Muscle of leg (tissue), 11 donors: ENCODE measurements around the gene FGFR3. TPM values are rescaled to one million over a fixed set of nuclear protein-coding genes. Genes with fewer than 3 reads are reported as not detected.

Experiments used
- DNase-seq: peaks from one replicate; pipeline ENCODE4 v3.0.0; 2013
- H3K27ac ChIP-seq: one replicate; pipeline ENCODE4 v1.5.1; 2013; ENCODE audit warnings: mild to moderate bottlenecking, low read length, control low read depth
- H3K27me3 ChIP-seq: one replicate; pipeline ENCODE4 v1.6.1; 2013; ENCODE audit warnings: low read length; ENCODE audit not compliant: control insufficient read depth, insufficient read depth
- H3K36me3 ChIP-seq: one replicate; pipeline ENCODE4 v1.6.1; 2013; ENCODE audit warnings: low read length; ENCODE audit not compliant: control insufficient read depth, insufficient read depth
- H3K4me1 ChIP-seq: one replicate; pipeline ENCODE4 v1.6.1; 2013; ENCODE audit warnings: low read length; ENCODE audit not compliant: control insufficient read depth, insufficient read depth
- H3K4me3 ChIP-seq: one replicate; pipeline ENCODE4 v1.5.1; 2013; ENCODE audit warnings: low read length, control low read depth
- H3K9me3 ChIP-seq: replicated peaks from 2 replicates; pipeline ENCODE4 v1.6.1; 2013; ENCODE audit warnings: low read depth, low read length; ENCODE audit not compliant: control insufficient read depth
- WGBS: methylation state at CpG from one replicate; pipeline ENCODE4 v1.1.5; 2013; ENCODE audit warnings: missing lambda C conversion rate; ENCODE audit not compliant: insufficient coverage; 5-methylcytosine and 5-hydroxymethylcytosine counted together
- polyA plus RNA-seq, 8 donors: library from polyadenylated mRNA; unstranded; fragments of 120-200 nt; gene quantifications; one replicate each; pipeline versions ENCODE4 v1.2.1 to v1.2.3, GENCODE V29; 2013; ENCODE audit warnings: inconsistent platforms in 1 of 8, low replicate concordance in 1 of 8; ENCODE audit not compliant: insufficient read length in 8 of 8, insufficient read depth in 1 of 8
- total RNA-seq: library from RNA; stranded (reverse); fragments of 120-200 nt; gene quantifications from one replicate; pipeline ENCODE4 v1.2.4, GENCODE V29; 2013

The FGFR3 gene
- total and polyA plus RNA-seq, 9 donors = 0.89 to 14.0 (median 1.4) TPM

DNA sequence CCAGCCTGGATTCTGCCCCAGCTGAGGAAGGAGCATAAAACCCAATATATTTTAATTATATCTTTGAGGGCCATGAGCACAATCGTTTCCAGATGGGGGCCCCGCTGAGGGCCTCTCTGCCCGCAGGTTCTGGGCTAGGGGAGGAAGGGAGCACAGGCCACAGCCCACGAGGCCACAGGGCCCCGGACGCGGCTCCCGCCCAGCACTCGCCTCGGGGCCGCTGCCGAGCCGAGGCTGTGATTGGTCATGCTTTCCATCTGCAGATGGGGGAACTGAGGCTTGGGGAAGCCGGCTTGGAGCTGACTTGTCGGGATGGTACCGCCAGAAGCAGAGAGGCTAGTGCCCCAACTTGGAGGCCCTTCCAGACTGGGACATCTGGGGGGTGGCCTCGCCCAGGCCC is 37.8 kb upstream of the FGFR3 start:
- H3K27me3 ChIP-seq = peaks cover 2% of the 10 kb centered on the region
- no peaks in the 10 kb centered on the region for H3K9me3 ChIP-seq
- H3K4me3 ChIP-seq = no peak overlapping the region
- no peak overlapping the region for H3K27ac ChIP-seq
- 72% methylated on average over 13 of the region's 17 CpGs for whole genome bisulfite sequencing
- DNase-seq = no peak
- peaks cover 39% of the 10 kb centered on the region for H3K4me1 ChIP-seq
- no peaks in the 10 kb centered on the region for H3K36me3 ChIP-seq

DNA sequence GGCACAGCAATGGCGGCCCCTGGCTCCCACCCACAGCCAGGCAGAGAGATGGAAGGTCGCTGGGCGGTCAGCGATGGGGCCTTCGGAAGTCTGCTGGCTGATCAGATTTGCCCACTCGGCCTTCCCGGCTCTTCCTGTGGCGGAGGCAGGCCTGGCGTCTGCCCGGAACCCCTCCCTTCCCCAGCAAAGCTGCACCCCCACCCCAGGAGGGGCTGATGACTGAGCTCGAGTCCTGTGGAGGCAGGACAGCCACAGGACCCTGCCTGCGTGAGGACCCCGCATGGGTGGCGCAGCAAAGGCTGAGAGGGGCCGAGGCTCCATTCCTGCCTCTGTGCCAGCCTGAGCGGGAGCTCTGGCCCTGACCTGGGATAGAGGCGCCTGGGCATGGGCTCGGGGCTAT is 37.0 kb upstream of the FGFR3 start:
- Histone ChIP-seq H3K27ac (no peak overlapping the region), H3K36me3 (no peaks in the 10 kb centered on the region), H3K4me3 (no peak overlapping the region), H3K27me3 (no peaks in the 10 kb centered on the region), H3K4me1 (peaks cover 44% of the 10 kb centered on the region), H3K9me3 (no peaks in the 10 kb centered on the region)
- DNase-seq = no peak
- 57% methylated on average over 17 of the region's 18 CpGs for WGBS

DNA sequence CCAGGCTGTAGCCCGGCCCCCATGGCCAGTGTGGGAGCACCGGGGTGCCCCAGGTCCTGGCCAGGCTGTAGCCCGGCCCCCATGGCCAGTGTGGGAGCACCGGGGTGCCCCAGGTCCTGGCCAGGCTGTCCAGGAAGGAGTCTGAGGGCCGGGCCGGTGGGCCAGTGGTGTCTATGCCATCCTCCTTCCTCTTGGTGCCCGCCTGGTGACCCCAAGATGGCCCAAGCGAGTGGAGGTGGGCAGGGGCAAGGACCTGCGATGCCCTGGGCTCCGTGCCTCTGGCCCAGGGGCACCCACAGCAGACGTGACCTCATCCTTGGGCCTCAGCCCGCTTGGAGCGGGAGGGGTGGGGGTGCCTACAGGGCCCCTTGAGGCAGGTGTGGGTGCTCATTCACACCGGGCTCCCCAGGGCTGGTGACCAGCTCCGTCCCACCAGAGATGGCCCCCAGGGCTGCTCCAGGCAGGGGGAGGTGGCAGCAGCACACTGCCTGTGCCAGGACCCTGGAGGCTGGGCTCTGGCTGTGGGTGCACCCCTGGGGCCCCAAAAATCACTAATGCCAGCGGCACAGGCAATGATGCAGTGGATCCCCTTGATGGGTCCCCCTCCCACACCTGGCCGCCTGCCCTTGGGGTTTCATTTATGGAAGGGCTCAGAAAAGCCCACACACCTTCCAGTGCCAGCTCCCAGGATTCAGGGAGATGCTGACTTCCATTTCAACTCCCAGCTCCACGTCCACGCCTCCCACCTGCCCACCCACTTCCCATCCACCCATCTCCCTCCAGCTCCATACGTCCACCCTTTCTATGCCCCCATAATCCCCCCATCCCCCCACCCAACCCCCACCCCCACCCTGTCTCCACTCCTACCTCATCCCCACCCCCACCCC is 36.0 kb upstream of the FGFR3 start:
- no peak for DNase-seq
- WGBS = 80% methylated on average over 14 of the region's 20 CpGs
- H3K9me3 ChIP-seq = no peaks in the 10 kb centered on the region
- no peak overlapping the region for H3K27ac ChIP-seq
- H3K4me3 ChIP-seq = no peak overlapping the region
- no peaks in the 10 kb centered on the region for H3K36me3 ChIP-seq
- H3K4me1 ChIP-seq = peaks cover 41% of the 10 kb centered on the region
- peaks cover 3% of the 10 kb centered on the region for H3K27me3 ChIP-seq

DNA sequence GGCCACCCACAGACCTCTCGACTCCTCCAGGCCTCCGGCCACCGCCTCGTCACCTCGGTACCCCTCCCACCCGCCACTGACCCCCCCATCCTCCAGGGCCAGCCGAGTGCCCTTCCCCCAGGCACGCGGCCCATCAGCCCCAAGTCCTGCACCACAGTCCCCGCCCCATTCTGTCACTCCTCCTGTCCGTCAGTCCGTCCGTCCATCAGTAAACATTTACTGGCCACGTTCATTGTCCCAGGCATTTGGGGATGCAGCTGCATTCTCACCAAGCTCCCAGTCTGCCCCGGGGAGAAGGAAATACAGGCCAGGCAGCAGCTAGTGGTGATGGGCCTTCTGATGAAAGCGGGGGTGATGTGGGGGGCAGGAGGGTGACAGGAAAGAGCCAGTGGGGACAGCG is 35.3 kb upstream of the FGFR3 start:
- Histone ChIP-seq H3K4me3 (no peak overlapping the region), H3K4me1 (peaks cover 34% of the 10 kb centered on the region), H3K27me3 (peaks cover 3% of the 10 kb centered on the region), H3K36me3 (no peaks in the 10 kb centered on the region), H3K27ac (no peak overlapping the region), H3K9me3 (no peaks in the 10 kb centered on the region)
- 51% methylated on average over 17 of the region's 17 CpGs for WGBS
- no peak for DNase-seq

DNA sequence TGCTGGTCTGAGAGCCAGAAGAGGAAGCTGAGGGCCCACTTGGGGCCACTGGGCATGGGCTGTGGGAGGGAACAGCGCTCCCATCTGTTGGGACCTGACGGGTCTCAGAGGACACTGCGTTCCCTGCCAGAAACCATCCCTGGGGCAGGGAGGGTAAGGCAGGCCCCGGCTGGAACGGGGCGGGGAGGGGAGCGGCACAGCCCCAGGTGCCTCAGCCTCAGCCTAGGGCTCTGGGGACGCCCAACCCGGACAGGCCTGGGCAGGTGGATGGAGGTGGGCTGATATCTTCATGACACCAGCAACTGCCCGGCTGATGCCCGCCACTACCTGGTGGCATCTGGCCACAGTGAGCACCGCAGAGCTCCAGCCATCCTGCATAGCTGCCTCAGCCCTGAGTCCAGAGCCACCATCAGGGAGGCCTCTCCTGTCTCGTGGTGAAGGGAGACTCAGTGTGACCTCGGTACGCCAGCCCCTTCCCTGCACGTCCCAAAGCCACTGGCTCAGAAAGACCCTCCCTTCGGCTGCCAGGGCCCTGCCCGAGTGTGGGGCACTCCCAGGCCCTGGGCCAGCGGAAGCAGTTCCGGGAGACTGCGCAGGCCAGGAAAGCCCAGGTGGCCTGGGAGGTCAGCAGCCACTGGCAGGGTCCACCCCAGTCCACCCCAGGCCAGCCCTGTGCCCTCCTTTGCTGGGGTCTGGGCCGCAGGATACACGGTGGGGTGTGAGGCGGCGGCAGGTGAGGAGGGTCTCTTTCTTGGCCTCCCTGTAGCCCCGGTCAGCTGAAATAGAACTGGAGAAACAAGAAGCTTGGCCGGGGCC is 34.6 kb upstream of the FGFR3 start:
- Histone ChIP-seq H3K27ac (no peak overlapping the region), H3K36me3 (no peaks in the 10 kb centered on the region), H3K4me1 (peaks cover 32% of the 10 kb centered on the region), H3K9me3 (no peaks in the 10 kb centered on the region), H3K4me3 (no peak overlapping the region), H3K27me3 (peaks cover 6% of the 10 kb centered on the region)
- 76% methylated on average over 21 of the region's 27 CpGs for WGBS
- DNase-seq = no peak

DNA sequence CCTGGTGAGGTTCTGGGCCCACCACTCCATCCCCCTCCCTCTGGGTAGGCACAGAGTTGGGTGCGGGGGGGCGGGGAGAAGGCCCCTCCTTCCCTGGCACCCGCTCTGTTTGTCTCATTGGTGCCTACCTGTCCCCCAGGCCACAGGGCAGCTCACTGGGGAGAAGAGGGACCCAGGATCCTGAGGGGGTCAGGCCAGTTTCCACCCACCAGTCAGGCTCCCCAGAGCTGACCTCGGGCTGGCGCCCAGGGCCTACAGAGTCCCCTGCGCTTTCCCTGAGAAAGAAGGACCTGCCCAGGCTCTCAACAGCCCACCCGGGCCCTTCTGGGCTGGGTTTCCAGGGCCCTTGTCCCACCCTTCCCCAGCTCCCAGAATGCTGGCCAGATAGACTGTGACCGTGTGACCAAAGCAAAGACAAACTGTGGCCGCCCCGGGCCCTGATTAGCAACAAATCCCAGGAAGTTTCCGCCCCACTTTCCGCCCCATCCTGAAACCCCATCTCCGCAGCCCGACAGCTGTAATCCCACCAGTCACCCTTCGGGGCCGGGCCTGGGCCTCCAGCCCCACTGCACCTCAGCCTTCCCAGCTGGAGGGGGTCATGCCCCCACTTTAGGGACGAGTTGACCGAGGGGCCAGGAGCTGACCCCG is 33.8 kb upstream of the FGFR3 start:
- H3K9me3 ChIP-seq = no peaks in the 10 kb centered on the region
- H3K27me3 ChIP-seq = peaks cover 8% of the 10 kb centered on the region
- WGBS = 52% methylated on average over 16 of the region's 19 CpGs
- H3K4me3 ChIP-seq = no peak overlapping the region
- no peaks in the 10 kb centered on the region for H3K36me3 ChIP-seq
- peaks cover 29% of the 10 kb centered on the region for H3K4me1 ChIP-seq
- no peak for DNase-seq
- no peak overlapping the region for H3K27ac ChIP-seq

DNA sequence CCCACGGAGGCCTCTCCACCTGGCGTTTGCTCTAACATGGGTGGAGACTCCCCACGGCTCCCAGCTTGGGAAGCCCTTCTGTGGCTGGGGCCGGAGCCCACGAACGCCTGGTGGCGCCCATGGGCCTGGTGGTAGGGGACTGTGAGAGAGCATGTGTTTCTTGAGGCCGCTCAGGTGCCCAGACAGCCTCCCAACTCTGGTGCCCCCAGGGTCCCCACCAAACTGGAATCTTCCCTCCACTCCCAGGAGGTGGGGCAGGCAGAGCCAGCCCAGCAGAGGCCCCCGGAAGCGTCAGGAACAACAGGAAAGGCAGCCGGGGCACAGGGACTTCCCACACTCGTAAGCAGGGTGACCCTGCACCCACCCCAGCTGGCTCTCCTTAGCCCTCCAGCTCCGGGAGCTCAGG is 33.3 kb upstream of the FGFR3 start:
- no peaks in the 10 kb centered on the region for H3K9me3 ChIP-seq
- DNase-seq = no peak
- H3K27me3 ChIP-seq = peaks cover 10% of the 10 kb centered on the region
- no peak overlapping the region for H3K27ac ChIP-seq
- 44% methylated on average over 7 of the region's 13 CpGs for WGBS
- peaks cover 25% of the 10 kb centered on the region for H3K4me1 ChIP-seq
- no peak overlapping the region for H3K4me3 ChIP-seq
- no peaks in the 10 kb centered on the region for H3K36me3 ChIP-seq

DNA sequence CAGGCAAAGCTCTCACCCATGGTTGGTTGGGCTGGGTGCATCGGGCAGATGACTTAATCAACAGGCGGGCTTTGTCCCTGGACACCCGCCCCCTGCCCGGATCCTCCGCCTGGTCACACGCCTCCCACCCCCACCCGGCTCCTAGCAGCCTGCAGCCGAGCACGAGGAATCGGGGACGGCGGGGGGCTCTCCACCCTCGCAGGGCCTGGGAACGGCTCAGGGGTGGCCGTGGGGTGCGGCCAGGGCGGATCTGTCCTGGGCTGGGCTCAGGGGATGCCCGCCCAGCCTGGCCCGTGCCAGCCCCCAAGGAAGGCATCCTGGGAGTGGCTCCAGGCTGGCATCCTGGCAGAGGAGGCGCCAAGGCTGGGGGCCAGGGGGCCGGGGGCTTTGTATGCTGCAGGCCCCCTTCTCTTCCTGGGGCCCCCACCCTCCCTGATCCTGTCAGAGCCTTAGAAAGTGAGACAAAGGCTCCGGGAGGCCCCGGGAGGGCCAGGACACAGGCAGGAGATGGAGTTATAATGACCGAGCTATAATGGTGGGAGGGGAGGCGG is 32.5 kb upstream of the FGFR3 start:
- Histone ChIP-seq H3K27me3 (peaks cover 16% of the 10 kb centered on the region), H3K27ac (no peak overlapping the region), H3K36me3 (no peaks in the 10 kb centered on the region), H3K9me3 (no peaks in the 10 kb centered on the region), H3K4me1 (peaks cover 24% of the 10 kb centered on the region), H3K4me3 (no peak overlapping the region)
- no peak for DNase-seq
- 20% methylated on average over 17 of the region's 25 CpGs for WGBS

DNA sequence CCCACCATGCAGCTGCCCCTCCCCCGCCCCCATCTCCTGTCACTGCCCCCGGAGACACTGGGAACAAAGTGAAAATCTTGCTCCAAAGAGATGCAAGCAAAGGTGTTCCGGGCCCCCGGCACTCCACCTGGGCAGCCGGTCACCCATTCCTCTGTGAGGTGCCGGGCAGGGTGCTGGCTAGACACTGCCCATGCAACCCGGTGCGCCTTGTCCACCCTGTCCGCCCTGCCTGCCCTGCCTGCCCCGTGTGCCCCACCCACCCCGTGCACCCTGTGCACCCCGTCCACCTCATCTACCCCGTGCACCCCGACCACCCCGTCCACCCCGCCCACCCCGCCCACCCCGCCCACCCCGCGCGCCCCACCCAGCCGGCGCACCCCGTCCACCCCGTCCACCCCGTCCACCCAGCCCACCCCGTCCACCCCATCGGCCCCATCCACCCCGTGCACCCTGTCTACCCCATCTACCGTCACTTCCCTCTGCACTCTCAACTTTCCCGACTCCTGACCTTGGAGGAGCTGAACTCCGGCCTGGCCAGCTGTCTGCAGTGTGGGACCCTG is 31.9 kb upstream of the FGFR3 start:
- WGBS = 63% methylated on average over 8 of the region's 32 CpGs
- Histone ChIP-seq H3K4me1 (peaks cover 24% of the 10 kb centered on the region), H3K27me3 (peaks cover 18% of the 10 kb centered on the region), H3K4me3 (no peak overlapping the region), H3K36me3 (no peaks in the 10 kb centered on the region), H3K9me3 (no peaks in the 10 kb centered on the region), H3K27ac (no peak overlapping the region)
- DNase-seq = no peak
